RWPE2 (cell line): ENCODE measurements around the gene GPR68.

Experiments used
- ATAC-seq: fragments of 200-7000 bp; cut with Tn5 transposase; 3 replicates; pipeline ENCODE4 v1.9.1; 2021; ENCODE audit warnings: low read depth
- DNase-seq: peaks from one replicate; pipeline ENCODE4 v3.0.0-alpha.2; 2020; ENCODE audit warnings: low spot score
- H3K27ac ChIP-seq: fragments of 450-650 bp; 2 replicates; pipeline ENCODE4 v1.5.1; 2017; ENCODE audit warnings: mild to moderate bottlenecking; ENCODE audit not compliant: poor library complexity, severe bottlenecking
- H3K27me3 ChIP-seq: fragments of 250-450 bp; sonication (Bioruptor Pico); 2 replicates; pipeline ENCODE4 v1.5.1; 2021; ENCODE audit warnings: mild to moderate bottlenecking, moderate library complexity; ENCODE audit not compliant: insufficient read depth, poor library complexity, severe bottlenecking
- H3K36me3 ChIP-seq: fragments of 250-450 bp; sonication (Bioruptor Pico); 2 replicates; pipeline ENCODE4 v1.5.1; 2020; ENCODE audit warnings: low read depth, mild to moderate bottlenecking, moderate library complexity
- H3K4me1 ChIP-seq: fragments of 250-450 bp; sonication (Bioruptor Pico); 2 replicates; pipeline ENCODE4 v1.5.1; 2021; ENCODE audit warnings: mild to moderate bottlenecking, moderate library complexity; ENCODE audit not compliant: insufficient read depth, poor library complexity, severe bottlenecking
- H3K4me3 ChIP-seq: fragments of 250-450 bp; sonication (Bioruptor Pico); 2 replicates; pipeline ENCODE4 v1.5.1; 2021; ENCODE audit warnings: mild to moderate bottlenecking, moderate library complexity; ENCODE audit not compliant: severe bottlenecking
- H3K9me3 ChIP-seq: fragments of 250-450 bp; sonication (Bioruptor Pico); 2 replicates; pipeline ENCODE4 v1.5.1; 2021; ENCODE audit warnings: mild to moderate bottlenecking, moderate library complexity; ENCODE audit not compliant: severe bottlenecking
- TF ChIP-seq, protein P1 (sequence below): fragments of 450-650 bp; IDR thresholded peaks from one replicate; pipeline ENCODE4 v1.5.1; 2017; ENCODE audit warnings: mild to moderate bottlenecking, moderate library complexity; ENCODE audit not compliant: poor library complexity, severe bottlenecking

The GPR68 gene

DNA sequence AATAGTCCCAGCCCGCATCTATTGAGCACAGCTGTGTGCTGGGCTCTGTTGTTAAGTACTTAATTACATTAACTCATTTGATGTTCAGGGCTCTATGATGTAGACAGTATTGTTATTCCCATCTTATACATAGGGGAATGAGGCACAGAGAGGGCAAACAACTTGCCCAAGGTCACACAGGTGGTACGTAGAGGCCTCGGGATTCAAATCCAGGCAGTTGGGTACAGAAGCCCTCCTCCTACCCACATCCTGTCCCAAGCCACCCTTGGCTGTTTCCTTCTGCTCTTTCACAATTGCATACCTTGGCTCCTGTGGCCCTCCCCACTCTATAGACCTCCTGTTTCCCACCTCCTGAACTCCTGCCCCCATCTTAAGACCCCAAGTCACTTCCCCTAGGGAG, 10.0 kb upstream of the GPR68 start:
- TF ChIP-seq, protein P1, sequence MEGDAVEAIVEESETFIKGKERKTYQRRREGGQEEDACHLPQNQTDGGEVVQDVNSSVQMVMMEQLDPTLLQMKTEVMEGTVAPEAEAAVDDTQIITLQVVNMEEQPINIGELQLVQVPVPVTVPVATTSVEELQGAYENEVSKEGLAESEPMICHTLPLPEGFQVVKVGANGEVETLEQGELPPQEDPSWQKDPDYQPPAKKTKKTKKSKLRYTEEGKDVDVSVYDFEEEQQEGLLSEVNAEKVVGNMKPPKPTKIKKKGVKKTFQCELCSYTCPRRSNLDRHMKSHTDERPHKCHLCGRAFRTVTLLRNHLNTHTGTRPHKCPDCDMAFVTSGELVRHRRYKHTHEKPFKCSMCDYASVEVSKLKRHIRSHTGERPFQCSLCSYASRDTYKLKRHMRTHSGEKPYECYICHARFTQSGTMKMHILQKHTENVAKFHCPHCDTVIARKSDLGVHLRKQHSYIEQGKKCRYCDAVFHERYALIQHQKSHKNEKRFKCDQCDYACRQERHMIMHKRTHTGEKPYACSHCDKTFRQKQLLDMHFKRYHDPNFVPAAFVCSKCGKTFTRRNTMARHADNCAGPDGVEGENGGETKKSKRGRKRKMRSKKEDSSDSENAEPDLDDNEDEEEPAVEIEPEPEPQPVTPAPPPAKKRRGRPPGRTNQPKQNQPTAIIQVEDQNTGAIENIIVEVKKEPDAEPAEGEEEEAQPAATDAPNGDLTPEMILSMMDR = no peak
- Histone ChIP-seq H3K27me3 (no peaks in the 10 kb centered on the region), H3K4me3 (no peak overlapping the region), H3K4me1 (peaks cover 16% of the 10 kb centered on the region), H3K27ac (peak overlapping the region; percentile 19), H3K9me3 (no peaks in the 10 kb centered on the region), H3K36me3 (no peaks in the 10 kb centered on the region)
- DNase-seq = no peak
- ATAC-seq = no peak

DNA sequence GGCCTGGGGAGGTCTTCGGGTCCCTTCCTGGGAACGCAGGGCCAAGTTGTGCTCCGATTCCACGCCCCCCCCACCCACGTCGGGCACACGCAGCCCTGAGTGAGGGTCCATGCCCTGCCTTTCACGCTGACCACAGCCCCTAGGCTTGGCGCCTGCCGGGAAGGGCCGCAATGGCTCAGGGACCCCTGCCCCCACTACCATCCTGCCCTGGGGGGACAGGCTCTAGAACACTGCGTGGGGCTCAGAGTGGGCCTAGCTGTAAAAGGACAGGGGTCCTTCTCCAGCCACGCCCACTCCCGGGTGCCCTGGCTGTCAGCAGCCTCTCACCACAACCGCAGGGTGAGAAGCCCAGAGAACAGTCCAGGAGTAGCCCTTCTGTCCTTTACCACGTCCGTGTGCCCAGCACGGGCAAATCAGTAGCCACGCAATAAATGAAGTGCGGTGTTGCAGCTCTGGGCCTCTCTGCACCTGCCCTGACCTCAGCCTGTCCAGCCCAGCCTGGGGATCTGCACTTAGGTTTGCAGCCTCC, 9.4 kb upstream of the GPR68 start:
- Histone ChIP-seq H3K27ac (peak overlapping the region; percentile 19), H3K27me3 (no peaks in the 10 kb centered on the region)

DNA sequence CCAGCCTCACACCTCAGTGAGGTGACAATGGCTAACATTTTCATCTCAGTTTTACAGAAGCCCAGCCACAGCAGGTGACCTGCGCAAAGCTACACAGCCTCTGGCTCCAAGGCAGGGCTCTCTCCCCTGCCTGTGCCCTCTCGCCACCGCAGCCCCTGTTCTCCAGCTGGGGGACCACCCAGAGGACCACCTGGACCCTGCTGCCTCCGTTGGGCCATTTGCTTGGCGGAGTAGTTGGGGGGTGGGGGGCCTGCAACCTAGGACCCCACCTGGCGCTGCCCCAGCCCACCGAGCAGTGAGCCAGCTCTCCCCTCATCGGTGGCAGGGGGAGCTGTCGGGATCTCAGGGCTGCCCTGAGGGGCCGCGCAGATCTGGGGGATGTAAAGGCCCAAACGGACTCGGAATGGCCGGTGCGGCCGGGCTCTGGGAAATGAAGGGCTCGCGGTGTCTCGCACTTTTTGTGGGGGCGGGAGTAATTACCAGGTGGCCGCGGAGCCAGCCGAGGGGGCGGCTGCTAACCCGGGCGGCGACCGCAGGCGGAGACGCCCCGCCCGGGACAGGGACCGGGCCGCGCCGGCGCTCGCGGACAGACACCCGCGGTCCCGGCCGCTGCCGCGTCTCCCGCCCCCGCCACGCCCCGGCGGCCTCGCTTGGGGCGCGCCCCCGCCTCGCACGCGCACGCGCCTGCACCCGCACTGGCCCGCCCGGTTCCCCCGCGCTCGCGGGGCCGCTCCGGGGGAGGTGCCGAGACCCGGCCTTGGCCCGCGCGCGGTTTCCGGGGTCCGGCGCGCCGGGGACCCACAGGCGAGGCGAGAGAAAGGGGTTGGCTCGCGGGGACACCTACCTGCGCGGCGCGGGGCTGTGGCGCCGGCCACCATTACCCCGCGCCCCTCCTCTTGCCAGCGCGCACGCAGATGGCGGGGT, 8.6 kb upstream of the GPR68 start:
- H3K9me3 ChIP-seq = no peaks in the 10 kb centered on the region
- DNase-seq (no peak), ATAC-seq (peak; percentile 18)
- H3K36me3 ChIP-seq = no peaks in the 10 kb centered on the region
- TF ChIP-seq, protein P1 = no peak
- H3K4me3 ChIP-seq = peak overlapping the region; percentile 49
- peaks cover 14% of the 10 kb centered on the region for H3K4me1 ChIP-seq
- H3K27ac ChIP-seq = peak overlapping the region; percentile 19
- H3K27me3 ChIP-seq = no peaks in the 10 kb centered on the region

More for the DNA sequence above, 9.4 kb upstream of the GPR68 start:
- ATAC-seq (no peak), DNase-seq (no peak)
- no peaks in the 10 kb centered on the region for H3K9me3 ChIP-seq
- peak overlapping the region; percentile 49 for H3K4me3 ChIP-seq
- no peaks in the 10 kb centered on the region for H3K36me3 ChIP-seq
- peaks cover 16% of the 10 kb centered on the region for H3K4me1 ChIP-seq
- TF ChIP-seq, protein P1 = no peak

DNA sequence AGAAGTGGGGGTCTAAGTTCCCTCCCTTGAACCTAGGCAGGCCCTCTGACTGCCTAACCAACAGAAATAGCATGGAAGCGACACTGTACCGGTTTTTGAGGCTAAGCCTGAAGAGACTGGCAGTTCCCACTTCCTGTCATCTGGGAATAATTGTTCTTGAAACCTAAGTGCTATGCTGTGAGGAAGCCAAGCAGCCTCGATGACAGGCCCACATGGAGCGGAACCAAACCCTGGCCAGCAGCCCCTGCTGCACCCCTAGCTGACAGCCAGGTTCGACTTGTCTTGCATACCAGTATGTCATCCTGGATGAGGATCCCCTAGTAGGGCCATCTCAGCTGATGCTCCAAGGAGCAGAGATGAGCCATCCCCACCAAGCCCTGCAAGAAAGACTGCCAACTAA, 6.4 kb upstream of the GPR68 start:
- DNase-seq (no peak), ATAC-seq (no peak)
- Histone ChIP-seq H3K27me3 (no peaks in the 10 kb centered on the region), H3K9me3 (no peaks in the 10 kb centered on the region), H3K27ac (no peak overlapping the region), H3K4me3 (no peak overlapping the region), H3K4me1 (no peaks in the 10 kb centered on the region), H3K36me3 (no peaks in the 10 kb centered on the region)
- TF ChIP-seq, protein P1 = no peak
